VCaP (cell line): ENCODE data around the gene TSHZ2.

Source experiments
- H3K27ac ChIP-seq: fragments of 450-650 bp; 2 replicates; pipeline ENCODE4 v1.5.1; 2017
- CTCF ChIP-seq: fragments of 450-650 bp; conservative IDR thresholded peaks from 2 replicates; pipeline ENCODE4 v1.5.1; 2017; ENCODE audit warnings: mild to moderate bottlenecking, moderate library complexity

Gene TSHZ2

DNA sequence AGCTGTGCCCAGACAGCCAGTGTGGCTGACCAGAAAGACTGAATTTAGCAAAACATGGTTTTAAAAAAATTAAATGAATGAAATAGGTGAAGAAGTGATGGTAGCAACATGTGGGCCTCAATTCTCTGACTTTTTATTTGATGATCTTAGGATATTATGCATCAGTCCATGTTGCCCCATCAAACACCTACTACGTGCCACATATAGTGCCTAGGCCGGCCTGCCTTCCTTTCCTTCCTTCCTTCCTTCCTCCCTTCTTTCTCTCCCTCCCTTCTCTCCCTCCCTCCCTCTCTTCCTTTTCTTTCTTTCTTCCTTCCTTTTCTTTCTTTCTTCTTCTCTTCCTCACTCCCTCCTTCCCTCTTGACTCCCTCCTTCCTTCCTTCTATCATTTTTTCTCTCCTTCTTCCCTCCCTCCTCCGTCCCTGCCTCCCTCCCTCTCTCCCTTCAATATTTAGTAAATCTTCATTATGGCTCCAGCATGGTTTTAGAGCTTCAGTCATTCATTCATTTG is 209.8 kb downstream of the TSHZ2 start:
- TF ChIP-seq CTCF = no peak
- no peak overlapping the region for H3K27ac ChIP-seq

- no peak for TF ChIP-seq CTCF
Observed at GRCh38 chr20:53183181-53183580, 211.0 kb downstream of the TSHZ2 start.

DNA sequence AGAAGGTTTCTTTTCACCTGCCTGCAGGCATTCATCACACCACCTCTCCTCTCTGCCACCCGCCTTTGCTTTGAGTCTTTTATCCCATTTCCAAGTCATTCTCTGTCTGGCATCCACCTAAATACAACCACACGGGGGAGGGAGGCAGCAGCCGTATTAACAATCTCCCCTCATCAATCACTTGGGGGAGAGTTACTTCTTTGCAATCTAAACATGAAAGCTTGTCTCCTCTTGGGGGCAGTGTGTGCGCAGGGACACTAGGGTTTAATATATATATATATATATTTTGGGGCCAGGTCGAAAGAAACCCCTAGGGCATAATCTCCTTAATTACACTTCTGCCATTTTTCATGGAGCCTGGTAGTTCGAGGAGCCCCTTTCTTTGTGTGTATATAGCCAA is 214.5 kb downstream of the TSHZ2 start:
- no peak; the same call in 1 of the 2 replicates for TF ChIP-seq CTCF
- H3K27ac ChIP-seq = no peak overlapping the region

More at GRCh38 chr20:53183181-53183580, 211.0 kb downstream of the TSHZ2 start:
- no peak overlapping the region for H3K27ac ChIP-seq

DNA sequence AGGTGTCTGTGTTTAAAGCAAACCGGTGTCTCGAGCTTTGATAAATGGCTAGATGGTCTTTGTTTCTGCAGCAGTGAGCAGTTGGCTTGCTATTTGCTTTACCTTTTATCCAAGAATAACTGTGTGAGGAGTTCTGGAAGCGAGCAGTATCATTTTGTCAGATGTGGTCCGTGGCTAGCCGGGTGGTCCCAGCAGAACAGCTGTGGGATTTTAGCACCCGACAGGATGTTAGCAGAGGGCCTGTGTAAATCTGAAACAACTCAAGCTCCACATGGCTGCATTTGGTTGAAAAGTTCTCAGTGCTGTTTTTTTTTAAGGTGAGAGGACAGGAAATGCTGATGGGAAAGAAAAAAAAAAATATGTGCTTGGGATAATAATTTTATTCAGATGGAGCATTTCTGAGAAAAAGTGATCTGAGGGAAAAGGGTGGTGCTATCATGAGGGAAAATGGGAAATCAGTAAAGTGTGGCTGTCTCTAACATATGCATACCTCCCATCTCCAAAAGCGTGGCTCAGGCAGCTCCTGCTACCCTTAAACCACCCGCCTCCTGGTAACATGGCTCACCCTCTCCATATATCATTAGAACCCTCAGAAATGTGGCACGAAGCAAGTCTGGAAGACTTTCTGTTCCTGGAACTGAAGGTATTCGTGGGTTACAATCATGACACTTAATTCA is 215.4 kb downstream of the TSHZ2 start:
- no peak for TF ChIP-seq CTCF
- H3K27ac ChIP-seq = no peak overlapping the region

DNA sequence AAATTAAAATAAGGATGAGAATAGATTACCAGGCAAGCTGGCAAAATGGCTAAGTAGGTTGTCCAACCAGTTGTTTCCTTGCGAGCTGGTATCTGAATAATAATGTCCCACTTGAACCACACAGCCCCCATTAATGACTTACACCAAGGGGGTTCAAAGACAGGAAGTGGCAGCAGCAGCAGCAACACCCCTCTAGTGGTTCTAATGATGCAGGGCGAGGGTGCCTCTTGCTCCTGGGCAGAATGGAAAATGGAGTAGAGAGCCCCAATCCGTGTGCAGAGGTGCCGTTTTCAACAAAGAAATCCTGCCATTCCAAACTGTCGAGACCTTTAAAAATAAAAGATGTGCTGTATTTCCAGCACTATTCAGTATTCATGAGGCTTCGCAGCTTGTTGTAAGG is 218.1 kb downstream of the TSHZ2 start:
- H3K27ac ChIP-seq = no peak overlapping the region
- no peak for TF ChIP-seq CTCF

DNA sequence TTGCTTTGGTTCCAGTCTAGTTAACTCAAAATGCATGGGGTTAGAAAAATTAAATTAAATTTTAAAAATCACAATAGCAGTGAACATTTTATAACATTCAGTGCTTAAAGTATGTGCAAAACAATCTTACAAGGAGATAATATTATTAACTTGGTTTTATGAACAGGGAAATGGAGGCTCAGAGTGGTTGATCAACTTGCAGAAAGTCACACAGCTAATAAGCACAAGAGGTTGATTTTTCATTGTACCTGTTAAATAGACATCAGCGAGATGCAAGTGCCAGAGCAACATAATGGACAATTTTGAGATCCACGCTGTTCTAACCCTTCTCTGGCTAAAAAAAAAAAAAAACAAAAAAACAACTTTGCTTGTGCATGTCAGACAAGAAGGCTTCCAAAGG is 219.8 kb downstream of the TSHZ2 start:
- no peak overlapping the region for H3K27ac ChIP-seq
- no peak for TF ChIP-seq CTCF

DNA sequence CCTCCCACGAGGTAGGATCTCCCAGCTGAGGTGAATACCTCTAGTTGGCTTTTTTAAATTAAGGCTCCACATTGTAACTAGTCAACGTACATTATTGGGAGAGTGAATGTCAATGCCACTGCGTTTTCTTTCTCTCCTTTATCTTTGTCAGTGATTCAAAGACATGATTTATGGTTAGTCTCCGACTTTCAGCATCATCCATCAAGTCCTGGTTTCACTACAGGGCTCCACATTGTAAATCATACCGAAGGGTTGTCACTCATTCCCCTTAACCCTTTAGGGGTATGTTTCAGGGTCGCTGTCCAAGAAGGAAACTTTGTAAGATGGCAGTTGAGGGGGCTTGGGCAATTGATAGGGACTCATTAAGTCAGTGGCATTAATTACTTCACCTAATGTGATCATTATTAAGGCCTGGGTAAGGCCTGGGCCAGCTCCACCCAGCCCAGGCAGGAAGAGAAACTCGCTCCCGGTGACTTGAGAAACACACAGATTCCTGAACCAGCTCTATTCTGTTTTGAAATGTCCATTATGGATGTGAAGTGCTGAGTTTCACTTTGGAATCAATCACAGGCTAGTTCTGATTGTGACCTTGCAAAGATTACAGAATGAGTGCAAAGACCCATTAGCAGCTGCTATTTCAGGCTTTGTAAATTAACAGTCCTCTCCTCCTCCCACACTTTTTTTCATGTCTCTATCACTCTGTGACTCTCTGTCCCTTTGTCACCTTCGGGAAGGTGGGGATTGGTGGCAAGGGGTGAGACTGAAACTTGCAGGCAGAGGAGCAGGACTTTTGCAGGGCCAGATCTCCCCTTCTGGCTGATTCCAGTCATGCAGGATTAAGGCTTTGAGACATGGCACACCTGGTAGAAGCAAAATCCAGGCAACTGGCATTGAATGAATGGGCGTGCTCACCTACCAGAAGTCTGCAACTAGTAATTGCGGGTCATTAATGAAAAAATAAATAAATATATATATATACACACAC is 222.4 kb downstream of the TSHZ2 start:
- no peak for TF ChIP-seq CTCF
- no peak overlapping the region for H3K27ac ChIP-seq
